Right lobe of liver (tissue), 6 donors: ENCODE data around the gene CLDN7. TPM values are rescaled to one million over a fixed set of nuclear protein-coding genes. Genes with fewer than 3 reads are reported as not detected.
A peak's percentile ranks its signal among the peaks of the same experiment; 100 is the strongest.

Experiments
- ATAC-seq, 4 donors: fragments of 200-7000 bp; cut with Tn5 transposase; one replicate each; pipeline ENCODE4 v1.9.1; 2020; ENCODE audit warnings: mild to moderate bottlenecking in 4 of 4, moderate library complexity in 4 of 4
- DNase-seq, 3 donors: peaks; one replicate each; pipeline ENCODE4 v3.0.0-alpha.2; 2020
- H3K27ac ChIP-seq, 3 donors: fragments of 200-600 bp; one replicate each; pipeline ENCODE4 v1.8.0; 2022
- H3K27me3 ChIP-seq, 2 donors: fragments of 200-600 bp; one replicate each; pipeline ENCODE4 v1.8.0; 2022
- H3K36me3 ChIP-seq, 4 donors: fragments of 200-600 bp; sonication (generic) in 1 of 4; one replicate each; pipeline versions ENCODE4 v1.5.1 to v1.8.0; 2017 to 2022; ENCODE audit warnings: control low read depth in 1 of 4
- H3K4me1 ChIP-seq, 4 donors: fragments of 200-600 bp; sonication (generic) in 1 of 4; one replicate each; pipeline versions ENCODE4 v1.5.1 to v1.8.0; 2017 to 2022; ENCODE audit warnings: control low read depth in 1 of 4
- H3K4me3 ChIP-seq, 3 donors: fragments of 200-600 bp; one replicate each; pipeline ENCODE4 v1.8.0; 2022
- H3K9me3 ChIP-seq, 4 donors: fragments of 200-600 bp; sonication (generic) in 1 of 4; one replicate each; pipeline versions ENCODE4 v1.5.1 to v1.8.0; 2017 to 2022; ENCODE audit warnings: control low read depth in 1 of 4
- POLR2A ChIP-seq: fragments of 450-650 bp; IDR thresholded peaks from one replicate; pipeline ENCODE4 v1.6.1; 2017; ENCODE audit warnings: antibody characterized with exemption, mild to moderate bottlenecking
- WGBS: methylation state at CpG from one replicate; pipeline ENCODE4 v1.1.6; 2018; ENCODE audit warnings: low coverage, low lambda C conversion rate; ENCODE audit not compliant: insufficient coverage; ENCODE audit errors: missing lambda C conversion rate; 5-methylcytosine and 5-hydroxymethylcytosine counted together
- intact Hi-C, 2 donors: fragments of 100-400 bp; cut with DNase I; formaldehyde crosslinking; loops; one replicate each; pipeline versions ENCODE4 v1.11.2 to v1.14.1; 2022
- microRNA counts: library from miRNA; unstranded; fragments of <30 nt; microRNA quantifications from one replicate; lab custom pipeline; 2016
- microRNA-seq, 2 donors: library from miRNA; unstranded; fragments of <30 nt; microRNA quantifications; one replicate each; pipeline ENCODE4, GENCODE V29; 2019 to 2020
- small RNA-seq, 2 experiments: library from RNA; depleted of rRNA; stranded (forward); fragments of <200 nt; gene quantifications; one replicate each; pipeline ENCODE3, GENCODE V24; 2016
- total RNA-seq, 6 experiments: library from RNA; depleted of rRNA in 2 of 6; stranded (reverse); fragments of >200 nt in 2 of 6; fragmentation: NEBNext Ultra II Directional in 3 of 6; extraction: Animal tissue kit (Norgen Biotek cat#: 25700) in 3 of 6; gene quantifications; one replicate each; pipeline versions ENCODE4 v1.1.0 to v1.2.4, GENCODE V29; 2016 to 2023
- TF ChIP-seq, protein P1 (sequence below), 4 donors: fragments of 200-600 bp in 3 of 4; fragments of 450-650 bp in 1 of 4; IDR thresholded peaks; one replicate each; pipeline versions ENCODE4 v1.5.1 to v1.8.0; 2016 to 2022; ENCODE audit warnings: antibody characterized with exemption in 4 of 4, mild to moderate bottlenecking in 2 of 4
- donor health status: DM: no; HTN: yes; CAD: no.
- donor health status: DM: no; HTN: no; CAD: no.
- donor health status: DM: no; HTN: no; CAD: no.
- donor health status: DM: no; HTN: yes; CAD: no.
- donor health status: DM: no; HTN: yes; CAD: no.

The CLDN7 gene
- total RNA-seq, 6 experiments from 2014 or later = 9.6 to 114 (median 23.3) TPM

DNA sequence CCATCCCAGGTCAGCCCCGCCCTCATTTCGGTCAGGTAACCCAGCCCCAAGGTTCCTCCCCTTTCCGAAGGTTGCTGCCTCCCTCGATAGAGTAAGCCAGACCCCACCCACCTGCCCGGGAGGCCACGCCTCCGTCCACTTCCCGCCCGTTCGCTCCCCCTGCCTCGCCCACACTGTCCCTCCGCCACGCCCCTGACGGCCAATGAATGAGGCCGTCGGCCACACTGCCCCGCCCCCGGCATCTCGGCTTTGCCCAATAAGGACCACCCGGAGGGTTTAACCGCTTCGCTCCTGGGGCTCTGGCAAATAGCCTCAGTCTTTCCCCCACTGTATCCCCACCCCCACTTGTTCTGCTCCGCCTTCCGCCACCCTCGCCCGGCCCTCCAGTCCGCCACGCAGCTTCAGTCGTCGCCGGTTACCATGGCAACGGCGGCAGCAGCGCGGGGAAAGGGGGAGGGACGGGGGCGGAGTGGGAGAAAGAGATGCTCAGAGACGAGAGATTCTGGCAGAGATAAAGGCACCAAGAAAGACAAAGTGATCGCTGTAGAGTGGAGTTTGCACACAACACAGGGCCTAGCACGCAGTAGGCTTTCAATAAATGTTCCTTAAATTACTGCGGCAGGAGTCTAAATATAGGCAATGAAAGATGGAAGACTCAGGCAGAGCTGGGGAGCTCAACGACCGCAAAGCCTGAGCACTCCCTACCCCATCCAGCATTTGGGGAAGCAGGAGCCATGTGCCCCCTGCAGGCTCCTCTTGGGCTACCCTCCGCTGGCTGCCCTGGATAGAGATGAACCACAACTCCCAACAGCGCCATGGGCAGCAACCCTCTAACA, 47.8 kb downstream of the CLDN7 start:
- TF ChIP-seq POLR2A = no peak
- TF ChIP-seq, protein P1, sequence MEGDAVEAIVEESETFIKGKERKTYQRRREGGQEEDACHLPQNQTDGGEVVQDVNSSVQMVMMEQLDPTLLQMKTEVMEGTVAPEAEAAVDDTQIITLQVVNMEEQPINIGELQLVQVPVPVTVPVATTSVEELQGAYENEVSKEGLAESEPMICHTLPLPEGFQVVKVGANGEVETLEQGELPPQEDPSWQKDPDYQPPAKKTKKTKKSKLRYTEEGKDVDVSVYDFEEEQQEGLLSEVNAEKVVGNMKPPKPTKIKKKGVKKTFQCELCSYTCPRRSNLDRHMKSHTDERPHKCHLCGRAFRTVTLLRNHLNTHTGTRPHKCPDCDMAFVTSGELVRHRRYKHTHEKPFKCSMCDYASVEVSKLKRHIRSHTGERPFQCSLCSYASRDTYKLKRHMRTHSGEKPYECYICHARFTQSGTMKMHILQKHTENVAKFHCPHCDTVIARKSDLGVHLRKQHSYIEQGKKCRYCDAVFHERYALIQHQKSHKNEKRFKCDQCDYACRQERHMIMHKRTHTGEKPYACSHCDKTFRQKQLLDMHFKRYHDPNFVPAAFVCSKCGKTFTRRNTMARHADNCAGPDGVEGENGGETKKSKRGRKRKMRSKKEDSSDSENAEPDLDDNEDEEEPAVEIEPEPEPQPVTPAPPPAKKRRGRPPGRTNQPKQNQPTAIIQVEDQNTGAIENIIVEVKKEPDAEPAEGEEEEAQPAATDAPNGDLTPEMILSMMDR (IDR thresholded peaks at IDR 0.05) = peak; percentile 51 to 67 (median 64)
- Histone ChIP-seq H3K4me1 (peaks cover 0 to 15% (median 5%) of the 10 kb centered on the region in 4 donors), H3K27ac (peak overlapping the region in 2 of 3 donors; percentile 29 to 34)

DNA sequence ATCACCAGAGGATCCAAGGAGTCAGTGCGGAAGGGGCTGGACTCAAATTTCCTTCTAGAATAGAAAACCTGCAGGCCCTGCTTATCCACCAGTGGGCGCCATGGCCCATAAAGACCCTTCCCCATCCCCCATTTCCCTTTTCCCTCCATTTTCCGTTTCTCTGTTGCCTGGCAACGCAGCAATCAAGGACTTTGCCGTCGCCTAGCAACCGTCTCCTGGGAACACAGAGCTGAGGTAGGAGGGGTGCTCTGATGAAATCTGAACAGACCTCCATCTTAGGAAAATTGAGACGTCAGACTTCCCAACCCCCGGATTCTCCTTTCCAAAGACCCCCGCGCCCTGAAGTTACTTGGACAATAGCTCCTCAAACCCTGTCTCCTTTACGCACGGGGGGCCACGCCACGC, 48.4 kb downstream of the CLDN7 start:
- H3K9me3 ChIP-seq = no peaks in the 10 kb centered on the region
- no peaks in the 10 kb centered on the region for H3K27me3 ChIP-seq
- H3K36me3 ChIP-seq = no peaks in the 10 kb centered on the region
- ATAC-seq (peak; percentile 1 to 29 (median 9)), DNase-seq (peak in 2 of 3 donors; percentile 77 to 81)
- WGBS = 4% methylated on average over 15 of the region's 15 CpGs
- TF ChIP-seq, protein P1 (IDR thresholded peaks at IDR 0.05) = peak in 3 of 4 donors; percentile 21 to 32 (median 30)
- TF ChIP-seq POLR2A = no peak
- intact Hi-C loops = no loop called here
- peaks cover 0 to 9% (median 1%) of the 10 kb centered on the region in 4 donors for H3K4me1 ChIP-seq
- H3K4me3 ChIP-seq = peak overlapping the region; percentile 37 to 49 (median 38)
- no peak overlapping the region for H3K27ac ChIP-seq

More for the DNA sequence above, 47.8 kb downstream of the CLDN7 start:
- peak; percentile 88 to 93 (median 90) for ATAC-seq
- DNase-seq = peak; percentile 98 to 99 (median 98)
- Histone ChIP-seq H3K9me3 (no peaks in the 10 kb centered on the region), H3K27me3 (no peaks in the 10 kb centered on the region), H3K4me3 (peak overlapping the region; percentile 37 to 49 (median 38)), H3K36me3 (no peaks in the 10 kb centered on the region)
- WGBS = 1% methylated on average over 31 of the region's 45 CpGs
- intact Hi-C loops = no loop called here

DNA sequence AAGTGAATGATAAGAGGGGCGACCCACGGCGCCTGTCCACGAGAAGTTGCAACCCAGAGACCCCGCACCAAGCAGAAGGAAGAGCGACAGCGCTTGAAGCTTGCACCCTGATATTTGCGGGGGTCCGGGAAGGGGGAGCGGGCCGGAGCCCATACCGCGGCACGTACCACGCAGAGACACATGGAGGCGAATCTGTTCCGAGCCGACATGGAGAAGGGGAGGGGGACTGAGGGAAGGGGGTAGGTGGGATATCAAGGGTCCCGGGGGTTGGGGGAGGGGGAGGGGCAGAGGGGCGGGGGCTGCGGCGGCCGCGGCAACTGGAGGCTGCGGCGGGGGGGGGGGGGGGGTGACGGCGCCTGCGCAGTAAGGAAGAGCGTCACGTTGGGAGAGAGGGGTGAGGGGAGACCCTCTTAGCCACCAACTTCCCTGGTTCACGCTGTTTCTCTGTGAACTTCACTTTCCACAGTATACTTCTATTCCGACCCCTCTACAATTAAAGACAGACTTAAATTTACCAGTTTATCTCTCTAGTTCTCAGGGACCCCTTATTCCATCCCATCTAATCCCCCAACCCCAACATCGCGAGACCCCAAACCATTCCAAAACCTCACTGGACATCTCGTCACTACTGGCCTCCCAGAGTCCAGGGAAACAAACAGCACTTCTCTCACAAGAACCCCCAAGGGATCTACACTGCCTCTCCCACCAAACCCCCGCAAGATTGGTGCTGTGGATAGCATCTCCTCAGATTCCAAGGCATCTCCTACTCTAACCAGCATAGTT, 50.6 kb downstream of the CLDN7 start:
- ATAC-seq (no peak), DNase-seq (no peak)
- peaks cover 0 to 8% (median under 1%) of the 10 kb centered on the region in 4 donors for H3K4me1 ChIP-seq
- no peaks in the 10 kb centered on the region for H3K36me3 ChIP-seq
- 56% methylated on average over 22 of the region's 37 CpGs for WGBS
- intact Hi-C loops = no loop called here
- H3K4me3 ChIP-seq = no peak overlapping the region
- no peaks in the 10 kb centered on the region for H3K27me3 ChIP-seq
- no peaks in the 10 kb centered on the region for H3K9me3 ChIP-seq
- no peak overlapping the region for H3K27ac ChIP-seq
- TF ChIP-seq, protein P1 (IDR thresholded peaks at IDR 0.05) = no peak
- no peak for TF ChIP-seq POLR2A

MicroRNAs encoded within 50 kb of the gene (microRNA counts, 767-probe panel; counts per million panel counts)
- microRNA hsa-miR-324-3p (lab: Ali Mortazavi, UCI) = 237 counts per million
- 237 counts per million for microRNA hsa-miR-324-5p (lab: Ali Mortazavi, UCI)

Small RNA genes within 50 kb of the gene (microRNA-seq; reads per million reads assigned to microRNA genes)
- 896 to 1,135 reads per million in 2 donors for gene MIR324

Small RNA genes within 50 kb of the gene (small RNA-seq; reads per million reads assigned to genes)
- gene MIR324 = 1.4 to 3.1 reads per million in 2 experiments
- 0 reads per million in 2 experiments for gene RF00019

Other genes with a start within 250 kb of the CLDN7 start
- 100 to 1,000 TPM in 3 of 6 experiments, 10 to 100 TPM in 3; 72.5 to 141 (median 108) TPM for gene RNASEK, start 249.9 kb downstream of the CLDN7 start, total RNA-seq
- gene BCL6B, start 239.4 kb downstream of the CLDN7 start, total RNA-seq = 1 to 10 TPM in 5 of 6 experiments, under 1 TPM in 1; 0.71 to 3.5 (median 1.5) TPM
- gene SLC16A13, start 226.5 kb downstream of the CLDN7 start, total RNA-seq = 10 to 100 TPM; 14.7 to 66.4 (median 39.5) TPM
- 10 to 100 TPM in 1 of 6 experiments, 1 to 10 TPM in 4, under 1 TPM in 1; 0.84 to 10.2 (median 2.4) TPM for gene SLC16A11, start 218.4 kb downstream of the CLDN7 start, total RNA-seq
- 1 to 10 TPM in 4 of 6 experiments, under 1 TPM in 2; 0.77 to 2.6 (median 1.5) TPM for gene CLEC10A, start 182.2 kb downstream of the CLDN7 start, total RNA-seq
- gene ASGR2, start 147.7 kb downstream of the CLDN7 start, total RNA-seq = 100 to 1,000 TPM; 412 to 553 (median 461) TPM
- gene ASGR1, start 83.1 kb downstream of the CLDN7 start, total RNA-seq = 100 to 1,000 TPM; 399 to 624 (median 417) TPM
- 1 to 10 TPM; 3.0 to 6.4 (median 4.1) TPM for gene DLG4, start 42.6 kb downstream of the CLDN7 start, total RNA-seq
- 1,000 to 10,000 TPM in 3 of 6 experiments, 100 to 1,000 TPM in 3; 640 to 1,849 (median 1,071) TPM for gene ACADVL, start 42.5 kb downstream of the CLDN7 start, total RNA-seq
- gene DVL2, start 28.0 kb downstream of the CLDN7 start, total RNA-seq = 10 to 100 TPM in 4 of 6 experiments, 1 to 10 TPM in 2; 9.6 to 13.5 (median 12.8) TPM
- 10 to 100 TPM; 16.0 to 24.3 (median 18.2) TPM for gene PHF23, start 23.0 kb downstream of the CLDN7 start, total RNA-seq
- 100 to 1,000 TPM; 238 to 330 (median 244) TPM for gene GABARAP, start 20.0 kb downstream of the CLDN7 start, total RNA-seq
- gene CTDNEP1, start 10.7 kb downstream of the CLDN7 start, total RNA-seq = 10 to 100 TPM; 25.9 to 34.6 (median 31.9) TPM
- gene ELP5, start 10.3 kb downstream of the CLDN7 start, total RNA-seq = 10 to 100 TPM; 14.2 to 29.6 (median 22.9) TPM
- gene SLC2A4, start 19.2 kb upstream of the CLDN7 start, total RNA-seq = 1 to 10 TPM in 4 of 6 experiments, under 1 TPM in 2; 0.66 to 2.1 (median 1.4) TPM
- gene YBX2, start 32.2 kb upstream of the CLDN7 start, total RNA-seq = 1 to 10 TPM in 2 of 6 experiments, under 1 TPM in 4; 0.27 to 1.7 (median 0.90) TPM
- 100 to 1,000 TPM; 222 to 299 (median 238) TPM for gene EIF5A, start 45.1 kb upstream of the CLDN7 start, total RNA-seq
- gene GPS2, start 52.9 kb upstream of the CLDN7 start, total RNA-seq = 10 to 100 TPM; 22.0 to 48.1 (median 23.2) TPM
- gene NEURL4, start 66.9 kb upstream of the CLDN7 start, total RNA-seq = 10 to 100 TPM in 4 of 6 experiments, 1 to 10 TPM in 2; 4.2 to 22.1 (median 10.8) TPM
- gene ACAP1, start 74.1 kb upstream of the CLDN7 start, total RNA-seq = 1 to 10 TPM; 1.6 to 6.8 (median 2.7) TPM
- gene KCTD11, start 89.7 kb upstream of the CLDN7 start, total RNA-seq = 1 to 10 TPM; 2.2 to 4.4 (median 2.9) TPM
- not detected for gene TMEM95, start 92.7 kb upstream of the CLDN7 start, total RNA-seq
- 1 to 10 TPM; 2.9 to 5.1 (median 4.0) TPM for gene TNK1, start 118.6 kb upstream of the CLDN7 start, total RNA-seq
- 1 to 10 TPM; 5.5 to 8.9 (median 6.4) TPM for gene PLSCR3, start 132.0 kb upstream of the CLDN7 start, total RNA-seq
- 10 to 100 TPM; 56.4 to 95.4 (median 68.9) TPM for gene TMEM256, start 141.6 kb upstream of the CLDN7 start, total RNA-seq
- gene NLGN2, start 145.4 kb upstream of the CLDN7 start, total RNA-seq = 1 to 10 TPM; 1.3 to 5.3 (median 3.0) TPM
- gene SPEM1, start 157.8 kb upstream of the CLDN7 start, total RNA-seq = not detected
- gene SPEM2, start 163.1 kb upstream of the CLDN7 start, total RNA-seq = not detected
- not detected for gene SPEM3, start 166.4 kb upstream of the CLDN7 start, total RNA-seq
- 1 to 10 TPM; 2.3 to 8.4 (median 4.0) TPM for gene TMEM102, start 173.0 kb upstream of the CLDN7 start, total RNA-seq
- under 1 TPM in 5 of 6 experiments, not detected in 1; 0.37 to 0.84 (median 0.68) TPM for gene FGF11, start 177.0 kb upstream of the CLDN7 start, total RNA-seq
- 10 to 100 TPM in 2 of 6 experiments, 1 to 10 TPM in 4; 6.0 to 12.3 (median 8.2) TPM for gene CHRNB1, start 182.6 kb upstream of the CLDN7 start, total RNA-seq
- gene ZBTB4, start 217.2 kb upstream of the CLDN7 start, total RNA-seq = 10 to 100 TPM in 1 of 6 experiments, 1 to 10 TPM in 5; 5.7 to 10.5 (median 7.9) TPM
- gene SLC35G6, start 219.0 kb upstream of the CLDN7 start, total RNA-seq = not detected
- gene POLR2A, start 221.9 kb upstream of the CLDN7 start, total RNA-seq = 10 to 100 TPM; 36.1 to 49.9 (median 46.0) TPM